ENCODE measurements around the gene MRPL36.

The MRPL36 gene

GRCh38 chr5:1779782-1780613 lies 19.6 kb downstream of the MRPL36 start:
- DNase-seq, result no peak

- DNase-seq, result no peak
Observed at GRCh38 chr5:1779021-1779680, 20.5 kb downstream of the MRPL36 start.

- no peak for DNase-seq
Observed at GRCh38 chr5:1778138-1779020, 21.3 kb downstream of the MRPL36 start.

- DNase-seq, result no peak
Observed at GRCh38 chr5:1777281-1778137, 22.1 kb downstream of the MRPL36 start.

- DNase-seq, result no peak
Observed at GRCh38 chr5:1776831-1777230, 22.8 kb downstream of the MRPL36 start.

GRCh38 chr5:1772634-1773033 lies 27.0 kb downstream of the MRPL36 start:
- no peak for DNase-seq

GRCh38 chr5:1771149-1772065 lies 28.2 kb downstream of the MRPL36 start:
- DNase-seq, result no peak

- DNase-seq, result no peak
Observed at GRCh38 chr5:1770443-1770802, 29.2 kb downstream of the MRPL36 start.

GRCh38 chr5:1769752-1770442 lies 29.7 kb downstream of the MRPL36 start:
- no peak for DNase-seq

- no peak for DNase-seq
Observed at GRCh38 chr5:1769017-1769640, 30.5 kb downstream of the MRPL36 start.

GRCh38 chr5:1768283-1769000 lies 31.2 kb downstream of the MRPL36 start:
- no peak for DNase-seq

- no peak for DNase-seq
Observed at GRCh38 chr5:1767524-1768282, 31.9 kb downstream of the MRPL36 start.

GRCh38 chr5:1765880-1766235 lies 33.8 kb downstream of the MRPL36 start:
- DNase-seq, result no peak

GRCh38 chr5:1765141-1765879 lies 34.3 kb downstream of the MRPL36 start:
- DNase-seq, result no peak

- no peak for DNase-seq
Observed at GRCh38 chr5:1764606-1764960, 35.1 kb downstream of the MRPL36 start.

GRCh38 chr5:1763960-1764605 lies 35.6 kb downstream of the MRPL36 start:
- DNase-seq, result no peak

GRCh38 chr5:1763548-1763911 lies 36.1 kb downstream of the MRPL36 start:
- DNase-seq, result no peak

Measured in cortex of kidney (tissue), 1 donor.